HEK293T (cell line): ENCODE results near the gene CDC42.

Source experiments
- CTCF ChIA-PET: fragments of 350-600 bp; formaldehyde crosslinking; extraction: SDS; loops from one replicate; lab custom pipeline; 2021; ENCODE audit warnings: antibody characterized with exemption, inconsistent platforms; lab: Yijun Ruan, JAX
- POLR2A ChIA-PET: fragments of 350-600 bp; formaldehyde crosslinking; extraction: SDS; loops from one replicate; lab custom pipeline; 2020; ENCODE audit warnings: antibody characterized with exemption, inconsistent platforms; lab: Yijun Ruan, JAX
- DNase-seq: peaks from one replicate; pipeline ENCODE4 v3.0.0; 2012; ENCODE audit warnings: mixed read lengths; ENCODE audit errors: extremely low spot score
- ARNT ChIP-seq: fragments of 450-650 bp; IDR thresholded peaks from 2 replicates; pipeline ENCODE4 v1.6.1; 2017; ENCODE audit warnings: mild to moderate bottlenecking
- BHLHE40 ChIP-seq: fragments of 450-650 bp; IDR thresholded peaks from 2 replicates; pipeline ENCODE4 v1.6.1; 2016; ENCODE audit warnings: mild to moderate bottlenecking, moderate library complexity, borderline replicate concordance
- CTBP1 ChIP-seq: fragments of 450-650 bp; IDR thresholded peaks from 2 replicates; pipeline ENCODE4 v1.6.1; 2016; ENCODE audit warnings: borderline replicate concordance
- ELF4 ChIP-seq: fragments of 450-650 bp; IDR thresholded peaks from 2 replicates; pipeline ENCODE4 v1.6.1; 2017; ENCODE audit warnings: antibody characterized with exemption
- FOXA1 ChIP-seq: fragments of 450-650 bp; IDR thresholded peaks from 2 replicates; pipeline ENCODE4 v1.6.1; 2016; ENCODE audit warnings: mild to moderate bottlenecking
- FOXK2 ChIP-seq: fragments of 450-650 bp; IDR thresholded peaks from 2 replicates; pipeline ENCODE4 v1.6.1; 2016; ENCODE audit warnings: mild to moderate bottlenecking
- FOXM1 ChIP-seq: fragments of 450-650 bp; IDR thresholded peaks from 2 replicates; pipeline ENCODE4 v1.6.1; 2017; ENCODE audit warnings: mild to moderate bottlenecking, borderline replicate concordance
- HDGF ChIP-seq: fragments of 450-650 bp; IDR thresholded peaks from 2 replicates; pipeline ENCODE4 v1.6.1; 2017; ENCODE audit warnings: antibody characterized with exemption, borderline replicate concordance
- L3MBTL2 ChIP-seq: fragments of 450-650 bp; conservative IDR thresholded peaks from 2 replicates; pipeline ENCODE4 v1.6.1; 2016; ENCODE audit warnings: mild to moderate bottlenecking
- LEF1 ChIP-seq: fragments of 450-650 bp; IDR thresholded peaks from 2 replicates; pipeline ENCODE4 v1.6.1; 2017; ENCODE audit warnings: mild to moderate bottlenecking, borderline replicate concordance
- NFRKB ChIP-seq: fragments of 450-650 bp; IDR thresholded peaks from 2 replicates; pipeline ENCODE4 v1.6.1; 2016; ENCODE audit warnings: mild to moderate bottlenecking, moderate library complexity
- SP1 ChIP-seq: fragments of 450-650 bp; IDR thresholded peaks from 2 replicates; pipeline ENCODE4 v1.6.1; 2017
- SUZ12 ChIP-seq: fragments of 450-650 bp; IDR thresholded peaks from 2 replicates; pipeline ENCODE4 v1.6.1; 2016; ENCODE audit warnings: mild to moderate bottlenecking
- ZNF384 ChIP-seq: fragments of 450-650 bp; IDR thresholded peaks from 2 replicates; pipeline ENCODE4 v1.6.1; 2016
- TF ChIP-seq, protein P1 (sequence below): fragments of 450-650 bp; IDR thresholded peaks from 2 replicates; pipeline ENCODE4 v1.6.1; 2016

Gene CDC42

DNA sequence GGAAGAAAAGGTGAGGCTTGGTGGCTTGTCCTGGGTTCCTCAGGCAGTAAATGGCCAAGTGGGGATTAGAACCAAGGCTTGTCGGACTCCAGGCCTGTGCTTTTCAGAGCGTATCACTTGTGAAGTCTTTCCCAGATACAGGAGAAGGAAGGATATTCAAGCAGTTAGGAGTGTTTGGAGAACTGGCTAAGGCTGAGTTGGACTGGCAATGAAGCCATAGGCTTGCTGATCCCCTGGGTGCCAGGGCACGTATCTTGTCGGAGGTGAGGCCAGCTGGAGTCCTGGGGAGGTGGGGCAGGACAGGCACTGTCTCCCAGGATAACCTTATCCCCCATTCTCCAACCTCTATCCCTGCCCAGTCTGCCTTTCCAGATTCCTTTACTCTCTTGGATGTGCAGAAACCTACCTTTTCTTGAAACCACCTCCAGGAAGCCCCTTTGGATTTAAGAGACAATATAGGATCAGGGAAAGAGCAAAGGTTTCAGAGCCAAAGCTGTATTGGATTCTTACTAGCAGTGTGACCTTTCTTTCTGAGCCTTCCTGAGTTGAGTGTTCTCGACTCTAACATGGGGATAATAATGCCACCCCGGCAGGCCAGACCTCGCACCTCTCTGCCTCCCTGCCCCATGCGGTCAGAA lies 72.2 kb downstream of the CDC42 start:
- no peak for DNase-seq
- ChIA-PET CTCF (no interaction called here), POLR2A (no interaction called here)
- TF ChIP-seq FOXK2: no peak
- TF ChIP-seq ARNT: no peak
- no peak for TF ChIP-seq ZNF384
- no peak for TF ChIP-seq SUZ12
- TF ChIP-seq LEF1: no peak
- TF ChIP-seq BHLHE40: no peak
- no peak for TF ChIP-seq SP1
- TF ChIP-seq ELF4: no peak
- TF ChIP-seq HDGF: no peak

DNA sequence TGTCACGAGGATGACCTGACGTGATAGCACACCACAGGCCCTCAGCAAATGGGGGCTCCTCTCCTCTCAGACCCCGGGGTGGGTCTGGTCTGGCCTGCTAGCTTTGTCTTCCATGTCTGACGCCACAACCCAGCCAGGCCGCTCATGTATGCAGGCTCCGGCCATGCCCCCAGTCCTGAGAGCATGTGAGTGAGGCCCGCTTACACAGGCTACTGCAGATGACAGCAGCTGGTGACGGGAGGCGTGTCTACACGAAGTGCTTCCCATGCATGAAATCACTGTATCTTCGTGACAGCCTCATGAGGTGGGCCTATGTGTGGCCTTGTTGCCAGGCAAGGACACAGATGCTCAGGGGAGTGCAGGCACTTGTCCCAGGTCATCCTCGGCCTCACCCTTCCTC lies 74.0 kb downstream of the CDC42 start:
- TF ChIP-seq FOXM1 (no peak), SUZ12 (no peak), ARNT (no peak), HDGF (no peak), SP1 (no peak), CTBP1 (no peak), ZNF384 (no peak), LEF1 (no peak), FOXK2 (no peak), L3MBTL2 (no peak), NFRKB (no peak), FOXA1 (no peak), BHLHE40 (no peak)
- TF ChIP-seq, protein P1, sequence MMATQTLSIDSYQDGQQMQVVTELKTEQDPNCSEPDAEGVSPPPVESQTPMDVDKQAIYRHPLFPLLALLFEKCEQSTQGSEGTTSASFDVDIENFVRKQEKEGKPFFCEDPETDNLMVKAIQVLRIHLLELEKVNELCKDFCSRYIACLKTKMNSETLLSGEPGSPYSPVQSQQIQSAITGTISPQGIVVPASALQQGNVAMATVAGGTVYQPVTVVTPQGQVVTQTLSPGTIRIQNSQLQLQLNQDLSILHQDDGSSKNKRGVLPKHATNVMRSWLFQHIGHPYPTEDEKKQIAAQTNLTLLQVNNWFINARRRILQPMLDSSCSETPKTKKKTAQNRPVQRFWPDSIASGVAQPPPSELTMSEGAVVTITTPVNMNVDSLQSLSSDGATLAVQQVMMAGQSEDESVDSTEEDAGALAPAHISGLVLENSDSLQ: no peak
- CTCF ChIA-PET: no interaction called here
- POLR2A ChIA-PET: no interaction called here
- no peak for DNase-seq

- CTCF ChIA-PET: no interaction called here
- TF ChIP-seq SP1 (no peak), FOXA1 (no peak), ZNF384 (no peak), L3MBTL2 (no peak), LEF1 (no peak), FOXM1 (no peak), ARNT (no peak), FOXK2 (no peak)
- no peak for DNase-seq
- POLR2A ChIA-PET: no interaction called here
Measured at GRCh38 chr1:22127248-22127647, 74.7 kb downstream of the CDC42 start.

- TF ChIP-seq NFRKB (no peak), SP1 (no peak), LEF1 (no peak), FOXM1 (no peak), CTBP1 (no peak), SUZ12 (no peak), ELF4 (no peak), HDGF (no peak), BHLHE40 (no peak), FOXK2 (no peak), L3MBTL2 (no peak), ZNF384 (no peak)
- TF ChIP-seq, protein P1: no peak
- no peak for DNase-seq
- ChIA-PET CTCF (interaction anchor here (1.4 kb wide), 1 partner anchor 289 kb away, joined by 3 read pairs; no protein-coding TSS in a partner anchor), POLR2A (no interaction called here)
Measured at GRCh38 chr1:22127731-22128130, 75.2 kb downstream of the CDC42 start.

DNA sequence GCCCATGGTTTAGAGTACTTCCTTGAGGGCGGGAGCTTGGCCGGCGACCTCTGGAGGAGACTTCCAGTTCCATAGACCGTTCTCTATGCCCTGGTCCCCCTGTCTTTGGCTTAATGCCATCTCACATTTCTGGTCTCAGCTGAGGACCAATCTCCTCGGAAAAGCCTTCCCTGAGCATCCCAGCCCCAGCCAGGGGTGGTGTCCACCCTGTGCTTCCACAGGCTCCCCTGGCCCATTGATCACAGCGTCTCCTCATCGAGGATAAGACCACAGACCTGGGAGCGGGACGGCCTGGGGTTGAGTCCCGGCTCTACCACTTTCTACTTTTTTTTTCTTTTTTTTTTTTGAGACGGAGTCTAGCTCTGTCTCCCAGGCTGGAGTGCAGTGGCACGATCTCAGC lies 75.9 kb downstream of the CDC42 start:
- CTCF ChIA-PET: interaction anchor here (0.9 to 1.4 kb wide), 2 partner anchors 17 to 288 kb away, joined by 3 to 4 read pairs; no protein-coding TSS in a partner anchor

GRCh38 chr1:22129501-22130117 lies 77.1 kb downstream of the CDC42 start:
- CTCF ChIA-PET: no interaction called here
- POLR2A ChIA-PET: no interaction called here
- TF ChIP-seq HDGF (no peak), BHLHE40 (no peak)
- TF ChIP-seq, protein P1: no peak
- no peak for DNase-seq

More for the DNA sequence above, 75.9 kb downstream of the CDC42 start:
- TF ChIP-seq SP1: no peak
- no peak for TF ChIP-seq L3MBTL2
- TF ChIP-seq ELF4: no peak
- no peak for TF ChIP-seq BHLHE40
- no peak for TF ChIP-seq ZNF384
- TF ChIP-seq HDGF: no peak
- no peak for TF ChIP-seq FOXM1
- no peak for TF ChIP-seq SUZ12
- DNase-seq: no peak
- POLR2A ChIA-PET: no interaction called here
